ENCODE measurements around the gene STRAP.

DNA sequence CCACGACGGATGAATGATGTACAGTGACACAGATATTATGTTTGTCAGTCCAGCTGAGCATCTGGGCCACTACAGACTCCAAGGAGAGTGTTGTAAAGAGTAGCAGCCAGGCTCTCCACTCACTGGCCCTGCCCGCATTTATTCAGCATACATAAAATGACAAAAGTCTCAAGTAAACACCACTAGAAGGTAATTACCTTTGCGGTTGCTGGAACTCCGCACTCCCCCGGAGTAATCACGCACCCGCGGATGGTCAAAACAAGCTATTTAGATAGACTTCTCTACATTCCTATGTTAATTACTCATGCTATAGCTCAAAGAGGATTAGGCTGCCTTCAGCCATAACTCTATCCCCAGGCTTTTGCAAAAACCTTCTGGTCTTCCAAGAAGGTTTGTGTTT, 18.8 kb upstream of the STRAP start:
- TF ChIP-seq, protein P1, sequence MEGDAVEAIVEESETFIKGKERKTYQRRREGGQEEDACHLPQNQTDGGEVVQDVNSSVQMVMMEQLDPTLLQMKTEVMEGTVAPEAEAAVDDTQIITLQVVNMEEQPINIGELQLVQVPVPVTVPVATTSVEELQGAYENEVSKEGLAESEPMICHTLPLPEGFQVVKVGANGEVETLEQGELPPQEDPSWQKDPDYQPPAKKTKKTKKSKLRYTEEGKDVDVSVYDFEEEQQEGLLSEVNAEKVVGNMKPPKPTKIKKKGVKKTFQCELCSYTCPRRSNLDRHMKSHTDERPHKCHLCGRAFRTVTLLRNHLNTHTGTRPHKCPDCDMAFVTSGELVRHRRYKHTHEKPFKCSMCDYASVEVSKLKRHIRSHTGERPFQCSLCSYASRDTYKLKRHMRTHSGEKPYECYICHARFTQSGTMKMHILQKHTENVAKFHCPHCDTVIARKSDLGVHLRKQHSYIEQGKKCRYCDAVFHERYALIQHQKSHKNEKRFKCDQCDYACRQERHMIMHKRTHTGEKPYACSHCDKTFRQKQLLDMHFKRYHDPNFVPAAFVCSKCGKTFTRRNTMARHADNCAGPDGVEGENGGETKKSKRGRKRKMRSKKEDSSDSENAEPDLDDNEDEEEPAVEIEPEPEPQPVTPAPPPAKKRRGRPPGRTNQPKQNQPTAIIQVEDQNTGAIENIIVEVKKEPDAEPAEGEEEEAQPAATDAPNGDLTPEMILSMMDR (IDR thresholded peaks at IDR 0.05; ENCODE audit: low read length), result no peak
- no peak for TF ChIP-seq EZH2 (IDR thresholded peaks at IDR 0.05; ENCODE audit: borderline replicate concordance, low read length)
